ENCODE data around the gene INTU.
A peak's percentile ranks its signal among the peaks of the same experiment; 100 is the strongest.

INTU gene

GRCh38 chr4:127732623-127733328 is 100.0 kb downstream of the INTU start:
- Histone ChIP-seq H3K27ac (ENCODE audit: low read length) (no peak overlapping the region), H3K4me3 (ENCODE audit: low read length) (no peak overlapping the region), H3K9ac (ENCODE audit: low read length) (no peak overlapping the region), H4K20me1 (ENCODE audit: insufficient read depth, low read length) (no peaks in the 10 kb centered on the region), H3K4me1 (ENCODE audit: low read length) (no peaks in the 10 kb centered on the region), H3F3A (ENCODE audit: insufficient read depth, low read length) (no peaks in the 10 kb centered on the region), H3K4me2 (ENCODE audit: low read depth, low read length) (no peak overlapping the region), H2AFZ (ENCODE audit: low read length) (no peak overlapping the region), H3K36me3 (replicated peaks; ENCODE audit: insufficient read depth, low read length) (no peaks in the 10 kb centered on the region), H3K9me2 (replicated peaks; ENCODE audit: insufficient read depth, low read length) (no peaks in the 10 kb centered on the region), H3K9me3 (replicated peaks; ENCODE audit: insufficient read depth, low read length) (no peaks in the 10 kb centered on the region), H3K27me3 (replicated peaks; ENCODE audit: insufficient read depth, low read length) (no peaks in the 10 kb centered on the region), H3K79me2 (ENCODE audit: low read length) (no peaks in the 10 kb centered on the region)
- peak; percentile 42 for DNase-seq
- TF ChIP-seq CTCF (IDR thresholded peaks at IDR 0.05; ENCODE audit: low read length) (peak; percentile 57), EZH2 (optimal IDR thresholded peaks at IDR 0.05; ENCODE audit: low read depth, low read length) (no peak), EZH2phosphoT487 (IDR thresholded peaks at IDR 0.05; ENCODE audit: low read length) (no peak)

GRCh38 chr4:127734976-127735375 is 102.2 kb downstream of the INTU start:
- Histone ChIP-seq H4K20me1 (ENCODE audit: insufficient read depth, low read length) (no peaks in the 10 kb centered on the region), H3K27me3 (replicated peaks; ENCODE audit: insufficient read depth, low read length) (no peaks in the 10 kb centered on the region), H3K36me3 (replicated peaks; ENCODE audit: insufficient read depth, low read length) (no peaks in the 10 kb centered on the region), H3K9me2 (replicated peaks; ENCODE audit: insufficient read depth, low read length) (no peaks in the 10 kb centered on the region), H3K79me2 (ENCODE audit: low read length) (no peaks in the 10 kb centered on the region), H3K27ac (ENCODE audit: low read length) (no peak overlapping the region), H2AFZ (ENCODE audit: low read length) (no peak overlapping the region), H3K9ac (ENCODE audit: low read length) (no peak overlapping the region), H3K4me2 (ENCODE audit: low read depth, low read length) (no peak overlapping the region), H3K4me1 (ENCODE audit: low read length) (no peaks in the 10 kb centered on the region), H3K4me3 (ENCODE audit: low read length) (no peak overlapping the region), H3K9me3 (replicated peaks; ENCODE audit: insufficient read depth, low read length) (no peaks in the 10 kb centered on the region), H3F3A (ENCODE audit: insufficient read depth, low read length) (no peaks in the 10 kb centered on the region)
- no peak for DNase-seq
- TF ChIP-seq EZH2 (optimal IDR thresholded peaks at IDR 0.05; ENCODE audit: low read depth, low read length), result no peak
- TF ChIP-seq EZH2phosphoT487 (IDR thresholded peaks at IDR 0.05; ENCODE audit: low read length), result no peak
- no peak for TF ChIP-seq CTCF (IDR thresholded peaks at IDR 0.05; ENCODE audit: low read length)

GRCh38 chr4:127737295-127737694 is 104.5 kb downstream of the INTU start:
- Histone ChIP-seq H3K9me3 (replicated peaks; ENCODE audit: insufficient read depth, low read length) (no peaks in the 10 kb centered on the region), H3K27me3 (replicated peaks; ENCODE audit: insufficient read depth, low read length) (no peaks in the 10 kb centered on the region), H4K20me1 (ENCODE audit: insufficient read depth, low read length) (no peaks in the 10 kb centered on the region), H3F3A (ENCODE audit: insufficient read depth, low read length) (no peaks in the 10 kb centered on the region), H2AFZ (ENCODE audit: low read length) (no peak overlapping the region), H3K36me3 (replicated peaks; ENCODE audit: insufficient read depth, low read length) (no peaks in the 10 kb centered on the region), H3K4me3 (ENCODE audit: low read length) (no peak overlapping the region), H3K9me2 (replicated peaks; ENCODE audit: insufficient read depth, low read length) (no peaks in the 10 kb centered on the region), H3K9ac (ENCODE audit: low read length) (no peak overlapping the region), H3K4me1 (ENCODE audit: low read length) (no peaks in the 10 kb centered on the region), H3K4me2 (ENCODE audit: low read depth, low read length) (no peak overlapping the region), H3K27ac (ENCODE audit: low read length) (no peak overlapping the region), H3K79me2 (ENCODE audit: low read length) (no peaks in the 10 kb centered on the region)
- TF ChIP-seq EZH2 (optimal IDR thresholded peaks at IDR 0.05; ENCODE audit: low read depth, low read length) (no peak), CTCF (IDR thresholded peaks at IDR 0.05; ENCODE audit: low read length) (no peak), EZH2phosphoT487 (IDR thresholded peaks at IDR 0.05; ENCODE audit: low read length) (no peak)
- DNase-seq, result no peak
